GM13977 (cell line): ENCODE data around the gene TSPOAP1.

Experiments
- DNase-seq: peaks from one replicate; pipeline ENCODE4 v3.0.0; 2012; ENCODE audit warnings: low spot score
- CTCF ChIP-seq: IDR thresholded peaks from 2 replicates; pipeline ENCODE4 v1.5.1; 2012; ENCODE audit warnings: mild to moderate bottlenecking, control low read depth; ENCODE audit not compliant: insufficient read depth; ENCODE audit errors: extremely low read depth, missing control alignments
- in situ Hi-C: fragments of 300-500 bp; cut with MboI; formaldehyde crosslinking; loops from one replicate; pipeline ENCODE4 v1.12.0; 2022; ENCODE audit warnings: low sequenced_read_pairs, low pct_unique_long_range_greater_than_20kb, mixed read lengths, inconsistent platforms; ENCODE audit not compliant: unreplicated experiment

Gene TSPOAP1

GRCh38 chr17:58362368-58363014 lies 33.9 kb upstream of the TSPOAP1 start:
- no peak for TF ChIP-seq CTCF
- in situ Hi-C loops, result no loop called here
- peak; percentile 11 for DNase-seq

- in situ Hi-C loops, result no loop called here
- peak; percentile 14 for DNase-seq
- no peak for TF ChIP-seq CTCF
These were observed 31.9 kb upstream of the TSPOAP1 start for GRCh38 chr17:58360296-58361063.

GRCh38 chr17:58358408-58359172 lies 30.0 kb upstream of the TSPOAP1 start:
- TF ChIP-seq CTCF, result no peak
- peak; percentile 24 for DNase-seq
- in situ Hi-C loops, result no loop called here

GRCh38 chr17:58357312-58358297 lies 29.0 kb upstream of the TSPOAP1 start:
- DNase-seq, result peak; percentile 13
- TF ChIP-seq CTCF, result no peak
- in situ Hi-C loops, result no loop called here

- DNase-seq, result no peak
- no peak for TF ChIP-seq CTCF
- in situ Hi-C loops, result no loop called here
These were observed 27.6 kb upstream of the TSPOAP1 start for GRCh38 chr17:58356231-58356630.
